Measurements from ENCODE around the gene HCFC1R1.
A peak's percentile ranks its signal among the peaks of the same experiment; 100 is the strongest.
"Not testable (repeated sequence)": the region's sequence is repeated elsewhere in the genome, so short reads cannot be mapped to it uniquely, and the experiment has no call there.

The HCFC1R1 gene, protein sequence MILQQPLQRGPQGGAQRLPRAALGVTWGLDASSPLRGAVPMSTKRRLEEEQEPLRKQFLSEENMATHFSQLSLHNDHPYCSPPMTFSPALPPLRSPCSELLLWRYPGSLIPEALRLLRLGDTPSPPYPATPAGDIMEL

GRCh38 chr16:3023669-3024478 lies at the start of gene HCFC1R1, which contains the start of gene THOC6:
Gene HCFC1R1, minus strand, starts transcription at chr16:3023942. Its CDS starts 1 bp downstream, at chr16:3023941.
Gene THOC6, plus strand, starts transcription at chr16:3024035. Its CDS starts 292 bp downstream, at chr16:3024327.
- peak; percentile 98 for DNase-seq

DNA sequence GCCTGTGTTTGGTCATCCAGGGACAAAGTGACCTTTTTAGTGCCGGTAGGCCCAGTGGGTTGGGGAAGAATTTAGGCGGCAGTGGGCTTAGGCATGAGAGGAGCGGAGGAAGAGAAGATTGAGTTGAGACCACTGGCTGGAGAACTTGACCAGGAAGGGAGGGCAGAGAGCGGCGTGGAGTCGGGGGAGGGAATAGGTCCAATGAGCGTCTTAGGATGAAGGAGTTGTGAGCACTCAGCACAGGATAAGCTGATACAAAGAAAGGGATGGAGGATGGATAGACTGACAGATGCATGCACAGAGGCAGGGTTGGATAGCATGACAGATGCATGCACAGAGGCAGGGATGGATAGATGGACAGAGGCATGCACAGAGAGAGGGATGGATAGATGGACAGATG lies 49.7 kb upstream of the HCFC1R1 start:
- DNase-seq, result no peak

DNA sequence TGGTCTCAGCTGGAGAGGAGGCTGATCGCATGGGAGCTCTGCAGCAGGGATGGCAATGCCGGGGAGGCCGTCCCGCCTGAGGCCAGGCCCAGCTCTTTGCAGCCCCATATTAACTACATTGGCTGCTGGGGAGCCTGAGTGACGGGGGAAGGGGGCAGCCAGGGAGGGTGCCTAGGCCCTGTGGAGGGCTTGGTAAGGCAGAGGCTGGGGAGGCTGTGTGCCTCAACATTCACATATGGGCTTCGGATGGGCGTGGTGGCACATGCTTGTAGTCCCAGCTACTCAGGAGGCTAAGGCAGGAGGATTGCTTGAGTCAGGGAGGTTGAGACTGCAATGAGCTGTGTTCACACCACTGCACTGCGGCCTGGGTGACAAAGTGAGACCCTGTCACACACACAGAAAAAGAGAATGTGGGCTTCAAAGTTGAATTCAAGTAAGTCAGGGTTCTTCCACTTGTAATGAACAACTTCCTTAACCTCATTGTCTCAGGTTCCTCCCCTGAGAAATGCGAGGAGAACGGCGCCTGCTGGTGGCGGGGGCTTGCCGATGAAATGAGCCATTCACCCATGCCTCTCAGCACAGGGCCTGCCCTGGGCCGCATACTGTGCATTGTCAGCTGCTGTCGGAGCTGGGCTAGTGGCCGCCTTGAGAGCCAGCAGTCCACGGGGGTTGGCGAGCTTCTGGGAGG lies 49.0 kb upstream of the HCFC1R1 start:
- not testable (repeated sequence) for DNase-seq

DNA sequence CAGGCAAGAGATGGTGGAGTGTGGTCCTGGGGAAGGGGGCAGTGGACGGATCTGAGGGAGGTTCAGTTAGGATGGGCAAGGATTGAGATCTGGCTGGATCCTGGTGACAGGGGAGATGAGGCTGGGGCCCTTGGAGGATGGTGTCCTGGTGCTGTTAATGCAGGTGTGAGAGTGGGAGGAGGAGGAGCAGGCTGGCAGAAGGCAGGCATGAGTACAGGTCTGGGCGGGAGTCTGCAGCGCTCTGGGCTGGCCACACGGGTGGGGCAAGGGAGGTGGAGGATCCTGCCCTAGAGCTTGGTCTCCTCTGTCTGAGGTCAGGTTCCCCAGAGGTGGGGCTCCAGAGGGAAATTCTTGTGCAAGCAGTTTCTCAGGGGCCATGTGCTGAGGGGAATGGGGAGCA lies 48.4 kb upstream of the HCFC1R1 start:
- not testable (repeated sequence) for DNase-seq

GRCh38 chr16:3071655-3072054 lies 47.9 kb upstream of the HCFC1R1 start:
- no peak for DNase-seq

DNA sequence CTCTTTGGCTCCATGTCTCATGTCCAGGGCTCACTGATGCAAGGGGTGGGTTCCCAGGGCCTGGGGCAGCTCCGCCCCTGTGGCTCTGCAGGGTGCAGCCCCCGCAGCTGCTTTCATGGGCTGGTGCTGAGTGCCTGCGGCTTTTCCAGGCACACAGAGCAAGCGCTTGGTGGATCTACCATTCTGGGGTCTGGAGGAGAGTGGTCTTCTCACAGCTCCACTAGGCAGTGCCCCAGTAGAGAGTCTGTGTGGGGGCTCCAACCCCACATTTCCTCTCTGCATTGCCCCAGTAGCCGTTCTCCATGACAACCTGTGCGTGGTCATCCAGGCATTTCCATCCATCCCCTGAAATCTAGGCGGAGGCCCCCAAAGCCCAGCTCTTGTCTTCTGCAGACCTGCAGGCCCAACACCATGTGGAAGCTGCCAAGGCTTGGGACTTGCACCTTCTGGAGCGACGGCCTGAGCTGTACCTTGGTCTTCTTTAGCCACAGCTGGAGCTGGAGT lies 46.9 kb upstream of the HCFC1R1 start:
- no peak for DNase-seq

- DNase-seq, result not testable (repeated sequence)
These were observed 45.4 kb upstream of the HCFC1R1 start for GRCh38 chr16:3069146-3069545.

DNA sequence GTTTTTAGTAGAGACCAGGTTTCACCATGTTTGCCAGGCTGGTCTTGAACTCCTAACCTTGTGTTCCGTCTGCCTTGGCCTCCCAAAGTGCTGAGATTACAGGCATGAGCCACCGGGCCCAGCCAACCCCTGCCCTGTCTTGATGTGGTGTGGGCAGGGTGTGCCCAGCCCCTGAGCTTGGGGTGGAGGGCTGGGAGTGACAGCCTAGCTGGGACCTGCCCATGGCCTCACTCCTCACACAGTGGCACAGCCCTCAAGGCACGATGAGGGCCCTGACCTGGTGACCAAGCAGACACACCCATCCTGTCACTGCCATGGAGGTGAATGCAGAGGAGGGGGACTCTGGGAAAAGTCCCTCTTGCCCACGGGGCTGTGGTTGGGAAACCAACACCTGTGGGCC lies 44.7 kb upstream of the HCFC1R1 start:
- no peak for DNase-seq

GRCh38 chr16:3066440-3066748 lies 42.7 kb upstream of the HCFC1R1 start:
- no peak for DNase-seq

DNA sequence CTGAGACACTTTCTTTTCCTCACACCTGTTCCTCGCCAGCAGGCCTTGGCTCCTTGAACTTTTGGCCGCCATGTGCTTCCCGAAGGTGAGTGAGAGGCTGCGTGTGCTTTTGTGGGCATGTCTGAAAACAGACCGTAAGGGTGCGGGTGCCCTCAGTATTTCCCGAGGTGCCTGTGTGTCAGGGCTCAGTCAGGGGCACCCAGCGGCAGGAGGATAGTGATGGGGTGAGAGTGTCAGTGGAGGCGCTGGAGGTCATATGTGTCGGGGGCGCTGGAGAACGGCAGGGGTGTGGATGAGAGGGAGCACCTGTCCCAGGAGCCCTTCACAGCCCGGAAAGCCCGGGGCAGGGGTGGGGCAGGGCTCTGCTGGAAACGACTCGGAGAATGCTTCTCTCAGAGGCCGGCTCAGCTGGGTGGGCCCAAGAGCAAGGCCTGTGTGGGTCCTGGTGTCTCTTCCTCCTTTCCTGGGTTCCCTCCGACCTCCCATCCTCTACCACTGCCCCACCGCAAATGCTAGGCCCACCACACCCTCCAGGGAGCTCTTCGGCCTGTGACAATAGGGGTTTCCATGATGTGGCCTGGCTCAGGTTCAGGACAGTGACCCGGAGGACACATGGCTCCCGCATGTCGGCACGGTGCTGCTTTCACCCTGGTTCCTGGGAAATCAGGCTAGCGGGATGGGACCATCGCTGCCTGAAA lies 42.1 kb upstream of the HCFC1R1 start:
- no peak for DNase-seq

GRCh38 chr16:3065069-3065741 lies 41.5 kb upstream of the HCFC1R1 start, which contains the start of gene IL32:
Gene IL32, plus strand, starts transcription at chr16:3065640. Its CDS starts 172 bp downstream, at chr16:3065812.
- DNase-seq, result no peak

GRCh38 chr16:3063625-3064386 lies 40.1 kb upstream of the HCFC1R1 start:
- no peak for DNase-seq

DNA sequence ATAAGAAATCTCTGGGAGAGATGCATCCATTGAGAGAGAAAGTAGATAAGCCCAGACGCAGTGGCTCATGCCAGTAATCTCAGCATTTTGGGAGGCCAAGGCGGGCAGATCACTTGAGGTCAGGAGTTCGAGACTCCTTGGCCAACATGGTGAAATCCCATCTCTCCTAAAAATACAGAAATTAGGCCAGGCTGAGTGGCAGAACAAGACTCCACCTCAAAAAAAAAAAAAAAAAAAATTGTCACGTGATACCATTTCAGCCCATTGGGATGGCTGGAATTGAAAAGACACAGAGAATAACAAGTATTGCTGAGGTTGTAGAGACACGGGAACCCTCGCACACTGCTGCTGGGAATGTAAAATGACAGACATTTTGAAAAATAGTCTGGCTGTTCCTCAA lies 38.8 kb upstream of the HCFC1R1 start:
- DNase-seq, result no peak

- DNase-seq, result no peak
These were observed 36.8 kb upstream of the HCFC1R1 start for GRCh38 chr16:3060339-3061127.

GRCh38 chr16:3059723-3060242 lies 36.0 kb upstream of the HCFC1R1 start:
- DNase-seq, result no peak

GRCh38 chr16:3059041-3059722 lies 35.4 kb upstream of the HCFC1R1 start:
- peak; percentile 56 for DNase-seq

DNA sequence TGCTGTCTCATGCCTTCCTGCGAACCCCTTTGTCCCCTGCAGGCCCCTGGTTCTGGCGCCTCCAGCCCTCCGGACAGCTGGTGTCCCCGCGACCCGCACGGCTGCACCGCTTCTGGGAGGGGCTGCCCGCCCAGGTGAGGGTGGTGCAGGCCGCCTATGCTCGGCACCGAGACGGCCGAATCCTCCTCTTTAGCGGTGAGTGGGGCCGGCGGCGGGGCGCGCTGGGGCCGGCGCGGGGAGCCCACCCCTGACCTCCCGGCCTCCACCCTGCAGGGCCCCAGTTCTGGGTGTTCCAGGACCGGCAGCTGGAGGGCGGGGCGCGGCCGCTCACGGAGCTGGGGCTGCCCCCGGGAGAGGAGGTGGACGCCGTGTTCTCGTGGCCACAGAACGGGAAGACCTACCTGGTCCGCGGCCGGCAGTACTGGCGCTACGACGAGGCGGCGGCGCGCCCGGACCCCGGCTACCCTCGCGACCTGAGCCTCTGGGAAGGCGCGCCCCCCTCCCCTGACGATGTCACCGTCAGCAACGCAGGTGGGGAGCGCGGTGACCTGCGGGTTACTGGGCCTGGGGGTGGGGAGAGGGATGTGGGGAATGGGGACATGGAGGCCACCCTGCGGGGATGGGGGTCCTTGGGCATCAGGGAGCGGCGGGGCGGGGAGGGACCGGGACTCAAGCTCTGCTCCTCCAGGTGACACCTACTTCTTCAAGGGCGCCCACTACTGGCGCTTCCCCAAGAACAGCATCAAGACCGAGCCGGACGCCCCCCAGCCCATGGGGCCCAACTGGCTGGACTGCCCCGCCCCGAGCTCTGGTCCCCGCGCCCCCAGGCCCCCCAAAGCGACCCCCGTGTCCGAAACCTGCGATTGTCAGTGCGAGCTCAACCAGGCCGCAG lies 34.6 kb upstream of the HCFC1R1 start:
- no peak for DNase-seq

DNA sequence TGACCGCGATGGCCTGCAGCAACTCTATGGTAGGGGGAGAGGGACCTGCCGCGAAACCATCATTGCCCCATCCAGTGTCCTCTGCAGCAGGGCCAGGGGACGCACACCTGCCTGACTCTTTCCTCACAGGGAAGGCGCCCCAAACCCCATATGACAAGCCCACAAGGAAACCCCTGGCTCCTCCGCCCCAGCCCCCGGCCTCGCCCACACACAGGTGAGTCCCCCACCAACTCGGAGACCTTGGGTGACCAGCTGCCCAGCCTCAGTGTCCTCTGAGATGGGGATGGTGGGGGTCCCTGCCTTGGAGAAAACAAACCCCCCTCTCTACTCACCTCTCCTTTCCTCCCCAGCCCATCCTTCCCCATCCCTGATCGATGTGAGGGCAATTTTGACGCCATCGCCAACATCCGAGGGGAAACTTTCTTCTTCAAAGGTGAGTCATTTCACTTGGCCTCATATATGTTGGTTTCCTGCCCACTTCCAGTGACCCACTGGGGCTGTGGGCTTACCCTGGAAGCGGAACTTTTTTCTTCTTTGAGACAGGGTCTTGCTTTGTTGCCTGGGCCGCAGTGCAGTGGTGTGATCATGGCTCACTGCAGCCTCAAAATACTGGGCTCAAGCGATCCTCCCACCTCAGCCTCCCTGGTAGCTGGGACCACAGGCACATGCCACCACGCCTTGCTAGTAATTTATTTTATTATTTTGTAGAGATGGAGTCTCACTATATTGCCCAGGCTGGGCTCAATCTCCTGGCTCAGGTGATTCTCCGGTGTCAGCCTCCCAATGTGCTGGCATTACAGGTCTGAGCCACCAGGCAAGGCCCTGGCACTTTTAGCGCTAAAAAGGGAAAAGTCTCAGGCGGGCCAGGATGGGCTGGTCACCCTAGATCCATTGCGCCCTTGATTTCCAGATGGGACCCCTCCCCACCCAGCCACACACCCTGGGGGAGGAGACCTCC lies 33.7 kb upstream of the HCFC1R1 start:
- no peak for DNase-seq

All from NCI-H1092 (cell line).